ENCODE results near the gene HSPH1. TPM values are rescaled to one million over a fixed set of nuclear protein-coding genes. Genes with fewer than 3 reads are reported as not detected.

HSPH1 gene
- polyA plus RNA-seq, 1 donor from 2014 or later = 112 TPM

DNA sequence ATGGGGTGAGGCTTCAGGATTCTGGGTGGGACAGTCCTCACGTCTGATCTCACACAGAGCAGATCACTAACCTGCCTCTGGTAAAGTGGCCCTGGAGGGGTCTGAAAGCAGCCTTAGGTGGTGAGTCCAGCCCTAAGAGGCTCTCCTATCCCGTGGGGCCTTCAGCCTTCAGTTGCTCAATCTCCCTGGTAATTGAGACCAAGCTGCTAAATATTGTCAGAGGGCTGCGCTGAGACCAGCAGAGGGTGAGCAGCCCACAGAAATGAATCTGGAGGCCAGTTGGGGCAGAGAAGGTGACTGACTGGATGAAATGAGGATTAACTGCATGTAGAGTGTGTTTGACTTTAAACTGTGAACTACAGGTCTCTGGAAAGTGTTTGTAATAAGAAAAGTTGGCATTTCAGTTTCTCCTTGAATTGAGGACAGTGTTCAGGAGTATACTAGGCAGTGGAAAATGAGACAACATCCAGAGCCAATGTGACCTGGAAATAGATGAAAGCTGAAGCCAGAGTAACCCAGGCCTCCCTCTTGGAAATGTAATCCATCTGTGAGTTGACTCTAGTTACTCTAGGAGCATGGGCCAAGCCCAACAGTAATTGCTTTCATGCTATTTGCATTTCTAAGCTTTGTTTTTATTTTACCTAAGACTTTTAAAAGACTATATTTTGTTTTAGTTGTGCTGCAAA lies 14.3 kb upstream of the HSPH1 start:
- Histone ChIP-seq H2AFZ (ENCODE audit: low read depth, low read length) (no peak overlapping the region), H3K79me2 (replicated peaks; ENCODE audit: insufficient read depth, low read length) (no peaks in the 10 kb centered on the region), H3K4me3 (ENCODE audit: low read length) (no peak overlapping the region), H3K27ac (ENCODE audit: low read length) (no peak overlapping the region), H3K9me2 (ENCODE audit: insufficient read depth, low read length) (no peaks in the 10 kb centered on the region), H3K36me3 (ENCODE audit: insufficient read depth, low read length) (no peaks in the 10 kb centered on the region), H3K9ac (ENCODE audit: low read length) (no peak overlapping the region), H4K20me1 (ENCODE audit: insufficient read depth) (no peaks in the 10 kb centered on the region), H3K9me3 (ENCODE audit: low read length) (no peaks in the 10 kb centered on the region), H3F3A (ENCODE audit: insufficient read depth, low read length, poor library complexity, severe bottlenecking) (no peaks in the 10 kb centered on the region), H3K27me3 (ENCODE audit: insufficient read depth, low read depth, low read length) (no peaks in the 10 kb centered on the region), H3K4me2 (ENCODE audit: low read length) (no peak overlapping the region)
- TF ChIP-seq, protein P1, sequence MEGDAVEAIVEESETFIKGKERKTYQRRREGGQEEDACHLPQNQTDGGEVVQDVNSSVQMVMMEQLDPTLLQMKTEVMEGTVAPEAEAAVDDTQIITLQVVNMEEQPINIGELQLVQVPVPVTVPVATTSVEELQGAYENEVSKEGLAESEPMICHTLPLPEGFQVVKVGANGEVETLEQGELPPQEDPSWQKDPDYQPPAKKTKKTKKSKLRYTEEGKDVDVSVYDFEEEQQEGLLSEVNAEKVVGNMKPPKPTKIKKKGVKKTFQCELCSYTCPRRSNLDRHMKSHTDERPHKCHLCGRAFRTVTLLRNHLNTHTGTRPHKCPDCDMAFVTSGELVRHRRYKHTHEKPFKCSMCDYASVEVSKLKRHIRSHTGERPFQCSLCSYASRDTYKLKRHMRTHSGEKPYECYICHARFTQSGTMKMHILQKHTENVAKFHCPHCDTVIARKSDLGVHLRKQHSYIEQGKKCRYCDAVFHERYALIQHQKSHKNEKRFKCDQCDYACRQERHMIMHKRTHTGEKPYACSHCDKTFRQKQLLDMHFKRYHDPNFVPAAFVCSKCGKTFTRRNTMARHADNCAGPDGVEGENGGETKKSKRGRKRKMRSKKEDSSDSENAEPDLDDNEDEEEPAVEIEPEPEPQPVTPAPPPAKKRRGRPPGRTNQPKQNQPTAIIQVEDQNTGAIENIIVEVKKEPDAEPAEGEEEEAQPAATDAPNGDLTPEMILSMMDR (IDR thresholded peaks at IDR 0.05; ENCODE audit: poor library complexity, severe bottlenecking) = no peak
- TF ChIP-seq, protein P2, sequence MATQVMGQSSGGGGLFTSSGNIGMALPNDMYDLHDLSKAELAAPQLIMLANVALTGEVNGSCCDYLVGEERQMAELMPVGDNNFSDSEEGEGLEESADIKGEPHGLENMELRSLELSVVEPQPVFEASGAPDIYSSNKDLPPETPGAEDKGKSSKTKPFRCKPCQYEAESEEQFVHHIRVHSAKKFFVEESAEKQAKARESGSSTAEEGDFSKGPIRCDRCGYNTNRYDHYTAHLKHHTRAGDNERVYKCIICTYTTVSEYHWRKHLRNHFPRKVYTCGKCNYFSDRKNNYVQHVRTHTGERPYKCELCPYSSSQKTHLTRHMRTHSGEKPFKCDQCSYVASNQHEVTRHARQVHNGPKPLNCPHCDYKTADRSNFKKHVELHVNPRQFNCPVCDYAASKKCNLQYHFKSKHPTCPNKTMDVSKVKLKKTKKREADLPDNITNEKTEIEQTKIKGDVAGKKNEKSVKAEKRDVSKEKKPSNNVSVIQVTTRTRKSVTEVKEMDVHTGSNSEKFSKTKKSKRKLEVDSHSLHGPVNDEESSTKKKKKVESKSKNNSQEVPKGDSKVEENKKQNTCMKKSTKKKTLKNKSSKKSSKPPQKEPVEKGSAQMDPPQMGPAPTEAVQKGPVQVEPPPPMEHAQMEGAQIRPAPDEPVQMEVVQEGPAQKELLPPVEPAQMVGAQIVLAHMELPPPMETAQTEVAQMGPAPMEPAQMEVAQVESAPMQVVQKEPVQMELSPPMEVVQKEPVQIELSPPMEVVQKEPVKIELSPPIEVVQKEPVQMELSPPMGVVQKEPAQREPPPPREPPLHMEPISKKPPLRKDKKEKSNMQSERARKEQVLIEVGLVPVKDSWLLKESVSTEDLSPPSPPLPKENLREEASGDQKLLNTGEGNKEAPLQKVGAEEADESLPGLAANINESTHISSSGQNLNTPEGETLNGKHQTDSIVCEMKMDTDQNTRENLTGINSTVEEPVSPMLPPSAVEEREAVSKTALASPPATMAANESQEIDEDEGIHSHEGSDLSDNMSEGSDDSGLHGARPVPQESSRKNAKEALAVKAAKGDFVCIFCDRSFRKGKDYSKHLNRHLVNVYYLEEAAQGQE (IDR thresholded peaks at IDR 0.05; ENCODE audit: borderline replicate concordance) = no peak
- TF ChIP-seq EP300 (conservative IDR thresholded peaks at IDR 0.05; ENCODE audit: poor library complexity, severe bottlenecking) (no peak), MXI1 (conservative IDR thresholded peaks at IDR 0.05; ENCODE audit: poor library complexity, severe bottlenecking) (no peak), POLR2AphosphoS5 (IDR thresholded peaks at IDR 0.05) (no peak), RAD21 (conservative IDR thresholded peaks at IDR 0.05) (no peak), TAF1 (IDR thresholded peaks at IDR 0.05; ENCODE audit: low read depth) (no peak), EZH2 (IDR thresholded peaks at IDR 0.05; ENCODE audit: borderline replicate concordance, insufficient read depth, low read length, poor library complexity, severe bottlenecking) (no peak), SMC3 (conservative IDR thresholded peaks at IDR 0.05; ENCODE audit: poor library complexity) (no peak)

DNA sequence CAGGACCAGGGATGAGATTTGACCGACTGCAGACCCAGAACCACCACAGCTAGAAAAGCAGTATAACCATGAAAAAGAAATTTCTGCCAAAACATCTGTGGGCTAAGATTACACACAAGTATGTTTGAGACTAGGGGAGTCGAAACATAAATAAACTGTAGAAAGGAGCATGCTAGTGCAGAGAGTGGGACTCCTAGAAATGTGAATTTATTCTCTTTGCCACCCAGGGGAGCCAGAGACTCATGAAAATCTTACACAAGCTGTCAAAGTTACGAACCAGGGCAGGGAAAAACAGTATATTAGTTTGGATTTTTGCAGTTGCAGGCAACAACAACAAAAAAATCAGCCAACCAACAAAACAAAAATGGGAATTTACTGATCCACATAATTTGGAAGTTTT lies 12.3 kb upstream of the HSPH1 start:
- H3K9ac ChIP-seq (ENCODE audit: low read length) = no peak overlapping the region
- H2AFZ ChIP-seq (ENCODE audit: low read depth, low read length) = no peak overlapping the region
- H3K9me3 ChIP-seq (ENCODE audit: low read length) = no peaks in the 10 kb centered on the region
- no peak overlapping the region for H3K4me2 ChIP-seq (ENCODE audit: low read length)
- H3K9me2 ChIP-seq (ENCODE audit: insufficient read depth, low read length) = no peaks in the 10 kb centered on the region
- no peaks in the 10 kb centered on the region for H3K27me3 ChIP-seq (ENCODE audit: insufficient read depth, low read depth, low read length)
- H3F3A ChIP-seq (ENCODE audit: insufficient read depth, low read length, poor library complexity, severe bottlenecking) = no peaks in the 10 kb centered on the region
- H4K20me1 ChIP-seq (ENCODE audit: insufficient read depth) = no peaks in the 10 kb centered on the region
- no peak overlapping the region for H3K4me3 ChIP-seq (ENCODE audit: low read length)
- H3K36me3 ChIP-seq (ENCODE audit: insufficient read depth, low read length) = no peaks in the 10 kb centered on the region
- no peaks in the 10 kb centered on the region for H3K79me2 ChIP-seq (replicated peaks; ENCODE audit: insufficient read depth, low read length)
- no peak overlapping the region for H3K27ac ChIP-seq (ENCODE audit: low read length)
- TF ChIP-seq RAD21 (conservative IDR thresholded peaks at IDR 0.05) (peak; percentile 46), EZH2 (IDR thresholded peaks at IDR 0.05; ENCODE audit: borderline replicate concordance, insufficient read depth, low read length, poor library complexity, severe bottlenecking) (no peak), SMC3 (conservative IDR thresholded peaks at IDR 0.05; ENCODE audit: poor library complexity) (peak; percentile 31)

All from neural cell (in vitro differentiated cells).